SU-DHL-6 (cell line): ENCODE data around the gene ABCB8.

Experiments
- CTCF ChIP-seq: fragments of 200-600 bp; sonication (generic); IDR thresholded peaks from one replicate; pipeline ENCODE4 v1.5.1; 2017; ENCODE audit warnings: antibody characterized with exemption, mild to moderate bottlenecking, low read length, moderate library complexity; ENCODE audit not compliant: insufficient read depth, poor library complexity, severe bottlenecking
- EZH2phosphoT487 ChIP-seq: fragments of 200-600 bp; sonication (generic), shearing (Covaris generic); conservative IDR thresholded peaks from 2 replicates; pipeline ENCODE4 v1.6.1; 2018; ENCODE audit warnings: mild to moderate bottlenecking, antibody characterized with exemption, low read length, moderate library complexity, mixed read lengths

- TF ChIP-seq CTCF (peak; percentile 80), EZH2phosphoT487 (no peak)
These were observed 42.1 kb upstream of the ABCB8 start for GRCh38 chr7:150986099-150986512.
